ENCODE data around the gene TBC1D9B.

GRCh38 chr5:179879690-179880010 lies 28.0 kb downstream of the TBC1D9B start:
- no peak for TF ChIP-seq POLR2A (IDR thresholded peaks at IDR 0.05)
- TF ChIP-seq, protein P1, sequence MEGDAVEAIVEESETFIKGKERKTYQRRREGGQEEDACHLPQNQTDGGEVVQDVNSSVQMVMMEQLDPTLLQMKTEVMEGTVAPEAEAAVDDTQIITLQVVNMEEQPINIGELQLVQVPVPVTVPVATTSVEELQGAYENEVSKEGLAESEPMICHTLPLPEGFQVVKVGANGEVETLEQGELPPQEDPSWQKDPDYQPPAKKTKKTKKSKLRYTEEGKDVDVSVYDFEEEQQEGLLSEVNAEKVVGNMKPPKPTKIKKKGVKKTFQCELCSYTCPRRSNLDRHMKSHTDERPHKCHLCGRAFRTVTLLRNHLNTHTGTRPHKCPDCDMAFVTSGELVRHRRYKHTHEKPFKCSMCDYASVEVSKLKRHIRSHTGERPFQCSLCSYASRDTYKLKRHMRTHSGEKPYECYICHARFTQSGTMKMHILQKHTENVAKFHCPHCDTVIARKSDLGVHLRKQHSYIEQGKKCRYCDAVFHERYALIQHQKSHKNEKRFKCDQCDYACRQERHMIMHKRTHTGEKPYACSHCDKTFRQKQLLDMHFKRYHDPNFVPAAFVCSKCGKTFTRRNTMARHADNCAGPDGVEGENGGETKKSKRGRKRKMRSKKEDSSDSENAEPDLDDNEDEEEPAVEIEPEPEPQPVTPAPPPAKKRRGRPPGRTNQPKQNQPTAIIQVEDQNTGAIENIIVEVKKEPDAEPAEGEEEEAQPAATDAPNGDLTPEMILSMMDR (IDR thresholded peaks at IDR 0.05), result no peak

Measured in thyroid gland (tissue), 4 donors.